Ascending aorta (tissue), 2 donors: Measurements from ENCODE around the gene TAP2. TPM values are rescaled to one million over a fixed set of nuclear protein-coding genes. Genes with fewer than 3 reads are reported as not detected.
A peak's percentile ranks its signal among the peaks of the same experiment; 100 is the strongest.

Source experiments
- DNase-seq, 2 donors: peaks; one replicate each; pipeline ENCODE4 v3.0.0-alpha.2; 2019; ENCODE audit warnings: low spot score in 2 of 2
- H3K27ac ChIP-seq, 2 donors: fragments of 200-600 bp; sonication (generic); one replicate each; pipeline ENCODE4 v1.5.1; 2016 to 2017; ENCODE audit warnings: mild to moderate bottlenecking in 1 of 2
- H3K27me3 ChIP-seq: fragments of 200-600 bp; sonication (generic); one replicate; pipeline ENCODE4 v1.5.1; 2017
- H3K36me3 ChIP-seq, 2 donors: fragments of 200-600 bp; sonication (generic); one replicate each; pipeline ENCODE4 v1.5.1; 2016
- H3K4me1 ChIP-seq, 2 donors: fragments of 200-600 bp; sonication (generic); one replicate each; pipeline ENCODE4 v1.5.1; 2016 to 2017; ENCODE audit warnings: mild to moderate bottlenecking in 1 of 2
- H3K4me3 ChIP-seq, 2 donors: fragments of 200-600 bp; sonication (generic); one replicate each; pipeline ENCODE4 v1.5.1; 2016 to 2017; ENCODE audit warnings: mild to moderate bottlenecking in 1 of 2
- H3K9me3 ChIP-seq, 2 donors: fragments of 200-600 bp; sonication (generic); one replicate each; pipeline ENCODE4 v1.5.1; 2016
- CTCF ChIP-seq, 3 experiments: fragments of 200-600 bp in 2 of 3; fragments of 450-650 bp in 1 of 3; sonication (generic) in 2 of 3; IDR thresholded peaks; one replicate each; pipeline ENCODE4 v1.5.1; 2016 to 2019; ENCODE audit warnings: antibody characterized with exemption in 3 of 3, mild to moderate bottlenecking in 1 of 3, moderate library complexity in 1 of 3
- intact Hi-C: fragments of 100-400 bp; cut with DNase I; formaldehyde crosslinking; loops from one replicate; pipeline ENCODE4 v1.15.1; 2023
- total RNA-seq: library from RNA; depleted of rRNA; stranded (reverse); fragments of >200 nt; gene quantifications from one replicate; pipeline ENCODE4 v1.1.0, GENCODE V29; 2016

Gene TAP2
- total RNA-seq, 1 donor from 2014 or later = 26.7 TPM

DNA sequence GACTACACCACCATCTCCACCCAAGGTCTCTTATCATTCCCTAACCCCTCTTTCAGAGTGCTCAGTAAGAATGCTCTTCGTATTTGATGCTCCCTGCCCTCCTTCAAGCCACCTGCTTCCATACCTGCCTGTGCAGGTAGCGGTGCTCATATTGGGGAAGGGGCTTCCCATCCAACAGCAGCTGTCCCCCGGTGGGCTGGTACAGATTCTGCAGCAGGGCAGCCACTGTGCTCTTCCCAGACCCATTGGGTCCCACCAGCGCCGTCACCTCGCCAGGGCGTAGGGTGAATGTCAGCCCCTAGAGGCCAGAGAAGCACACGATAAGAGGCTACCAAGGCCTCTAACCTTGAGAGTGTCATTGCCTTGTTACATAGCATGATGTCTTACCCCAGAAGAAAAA, 9.3 kb upstream of the TAP2 start:
- H3K27ac ChIP-seq = no peak overlapping the region
- no peaks in the 10 kb centered on the region for H3K9me3 ChIP-seq
- no peak for DNase-seq
- intact Hi-C loops = no loop called here
- no peaks in the 10 kb centered on the region for H3K27me3 ChIP-seq
- H3K4me1 ChIP-seq = peaks cover 6 to 9% of the 10 kb centered on the region in 2 donors
- TF ChIP-seq CTCF (IDR thresholded peaks at IDR 0.05) = no peak
- H3K36me3 ChIP-seq = peaks cover 44 to 55% of the 10 kb centered on the region in 2 donors
- H3K4me3 ChIP-seq = no peak overlapping the region

DNA sequence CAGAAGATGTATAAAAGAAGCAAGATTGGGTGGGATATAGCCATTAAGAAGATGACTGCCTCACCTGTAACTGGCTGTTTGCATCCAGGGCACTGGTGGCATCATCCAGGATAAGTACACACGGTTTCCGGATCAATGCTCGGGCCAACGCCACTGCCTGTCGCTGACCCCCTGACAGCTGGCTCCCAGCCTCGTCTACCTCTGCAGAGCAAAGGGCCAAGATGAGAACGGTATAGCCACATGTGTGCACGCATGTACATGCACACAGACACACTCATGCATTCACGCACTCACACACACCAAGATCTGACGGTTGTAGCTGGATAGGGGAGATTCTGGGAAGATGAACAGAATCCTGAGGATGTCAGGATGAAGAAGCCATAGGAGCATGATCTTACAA, 8.5 kb upstream of the TAP2 start:
- Histone ChIP-seq H3K27me3 (no peaks in the 10 kb centered on the region), H3K4me3 (no peak overlapping the region), H3K9me3 (no peaks in the 10 kb centered on the region), H3K27ac (no peak overlapping the region), H3K4me1 (peaks cover 5 to 6% of the 10 kb centered on the region in 2 donors), H3K36me3 (peaks cover 44 to 55% of the 10 kb centered on the region in 2 donors)
- no peak for TF ChIP-seq CTCF (IDR thresholded peaks at IDR 0.05)
- no peak for DNase-seq
- intact Hi-C loops = no loop called here

DNA sequence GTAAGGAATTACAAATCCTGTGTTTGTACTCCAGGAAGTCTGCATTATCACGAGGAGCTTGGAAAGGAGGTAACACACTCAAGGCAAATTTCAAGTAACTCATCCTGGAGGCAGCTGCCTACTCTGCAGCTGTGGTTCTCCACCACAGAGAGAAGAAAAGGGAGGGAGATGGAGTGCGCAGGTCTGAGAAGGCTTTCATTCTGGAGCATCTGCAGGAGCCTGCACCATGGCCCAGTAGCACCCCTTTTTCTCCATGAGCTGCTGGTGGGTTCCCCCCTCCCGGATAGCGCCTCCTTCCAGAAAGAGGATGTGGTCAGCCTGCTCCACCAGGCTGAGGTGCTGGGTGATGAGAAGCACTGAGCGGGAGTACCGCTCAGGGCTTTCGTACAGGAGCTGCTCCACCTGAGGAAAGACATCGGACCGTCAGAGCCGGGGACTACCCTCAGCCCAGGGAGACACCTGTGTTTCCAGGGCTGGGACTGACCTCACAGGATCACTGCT, 6.9 kb upstream of the TAP2 start:
- Histone ChIP-seq H3K36me3 (peaks cover 47 to 56% of the 10 kb centered on the region in 2 donors), H3K9me3 (no peaks in the 10 kb centered on the region), H3K27me3 (no peaks in the 10 kb centered on the region), H3K4me3 (peak overlapping the region in 1 of 2 donors; percentile 97), H3K27ac (peak overlapping the region; percentile 93 to 94), H3K4me1 (peaks cover 0 to 6% of the 10 kb centered on the region in 2 donors)
- DNase-seq = no peak
- no peak for TF ChIP-seq CTCF (IDR thresholded peaks at IDR 0.05)
- intact Hi-C loops = no loop called here

- Histone ChIP-seq H3K9me3 (no peaks in the 10 kb centered on the region), H3K27me3 (no peaks in the 10 kb centered on the region), H3K4me3 (peak overlapping the region; percentile 69 to 97), H3K27ac (peak overlapping the region; percentile 93 to 94), H3K36me3 (peaks cover 42 to 51% of the 10 kb centered on the region in 2 donors), H3K4me1 (peaks cover 0 to 6% of the 10 kb centered on the region in 2 donors)
- no peak for DNase-seq
- no peak for TF ChIP-seq CTCF (IDR thresholded peaks at IDR 0.05)
- intact Hi-C loops = loop anchor here (1.0 to 5.0 kb wide), 2 partner anchors 8 to 402 kb away; partner anchors contain the start of gene TAP1
Measured at GRCh38 chr6:32844839-32845383, 6.4 kb upstream of the TAP2 start.

DNA sequence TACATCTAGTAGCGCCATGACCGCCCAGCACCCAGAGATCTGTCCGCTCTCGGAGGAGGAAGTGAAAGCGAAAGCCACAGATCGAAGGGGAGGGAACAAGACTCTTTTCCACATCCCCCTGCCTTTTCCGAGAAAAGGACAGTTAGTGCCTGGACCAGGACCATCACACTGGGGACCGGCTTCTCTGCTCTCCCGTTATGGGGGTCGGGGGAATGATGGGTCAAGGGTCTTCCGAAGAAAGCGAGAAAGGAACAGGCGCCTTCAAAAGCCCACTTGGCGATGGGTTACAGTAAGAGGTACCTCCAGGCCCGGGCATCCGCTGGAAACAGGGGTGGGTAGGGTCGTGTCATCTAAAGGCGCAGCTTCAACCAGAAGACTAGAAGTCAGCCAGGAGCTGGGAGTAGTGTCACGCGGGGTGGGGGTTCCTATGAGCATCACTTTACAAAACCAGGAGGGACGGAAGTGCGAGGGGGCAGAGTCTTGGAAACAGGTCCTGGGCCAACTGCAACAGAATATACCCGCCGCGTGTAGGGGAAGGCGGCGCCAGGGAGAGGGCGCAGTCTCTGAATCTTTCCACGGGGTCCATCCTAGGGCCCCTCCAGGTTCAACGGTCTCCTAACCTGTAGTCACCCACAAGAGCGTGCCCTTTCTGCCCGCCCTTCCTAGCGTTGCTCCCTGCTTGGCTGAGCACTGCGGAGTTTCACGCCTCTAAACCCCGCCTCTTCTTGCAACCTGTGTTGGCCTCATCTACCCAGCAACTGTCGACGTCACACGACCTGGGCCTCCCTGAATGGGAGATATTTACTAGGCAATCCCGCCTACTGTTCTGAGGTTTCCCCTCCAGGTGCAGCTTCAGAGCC, 5.7 kb upstream of the TAP2 start, which contains the start of gene PSMB8:
Gene PSMB8 (minus strand): TSS at position 69 of the 860 bp plus-strand sequence. CDS start 51 bp downstream, at position 18.
- peak; percentile 92 to 99 for DNase-seq
- H3K27ac ChIP-seq = peak within 1 kb of the TSS; percentile 93 to 94
- intact Hi-C loops = loop anchor here (1.0 to 5.0 kb wide), 2 partner anchors 9 to 403 kb away; partner anchors contain the start of gene TAP1
- H3K4me3 ChIP-seq = peak within 1 kb of the TSS; percentile 69 to 97
- peaks cover 39 to 48% of the 10 kb centered on the region in 2 donors for H3K36me3 ChIP-seq
- H3K9me3 ChIP-seq = no peaks in the 10 kb centered on the region
- H3K27me3 ChIP-seq = no peaks in the 10 kb centered on the region
- peak in 2 of 3 experiments; percentile 22 to 27 for TF ChIP-seq CTCF (IDR thresholded peaks at IDR 0.05)
- peaks cover 0 to 6% of the 10 kb centered on the region in 2 donors for H3K4me1 ChIP-seq
